H9 (cell line): ENCODE measurements around the gene PFKP. TPM values are rescaled to one million over a fixed set of nuclear protein-coding genes. Genes with fewer than 3 reads are reported as not detected.

ENCODE experiments used
- DNase-seq: peaks from one replicate; pipeline ENCODE4 v3.0.0-alpha.2; 2017
- H2AFZ ChIP-seq: one replicate; pipeline ENCODE4 v1.6.1; 2013; ENCODE audit warnings: mild to moderate bottlenecking, low read length, control low read depth, moderate library complexity
- H2AK5ac ChIP-seq: 2 replicates; pipeline ENCODE4 v1.6.1; 2013; ENCODE audit warnings: low read length, control low read depth, mixed read lengths; ENCODE audit not compliant: insufficient read length
- H2BK120ac ChIP-seq: one replicate; pipeline ENCODE4 v1.6.1; 2013; ENCODE audit warnings: low read depth, mild to moderate bottlenecking, low read length, control low read depth, inconsistent platforms; ENCODE audit not compliant: poor library complexity, severe bottlenecking
- H2BK12ac ChIP-seq: 2 replicates; pipeline ENCODE4 v1.6.1; 2013; ENCODE audit warnings: low read length, control low read depth, mixed read lengths, low read depth; ENCODE audit not compliant: insufficient read length
- H2BK15ac ChIP-seq: 2 replicates; pipeline ENCODE4 v1.6.1; 2013; ENCODE audit warnings: low read depth, low read length, control low read depth
- H2BK20ac ChIP-seq: one replicate; pipeline ENCODE4 v1.6.1; 2013; ENCODE audit warnings: low read depth, mild to moderate bottlenecking, low read length, control low read depth, inconsistent platforms; ENCODE audit not compliant: poor library complexity, severe bottlenecking
- H2BK5ac ChIP-seq: 2 replicates; pipeline ENCODE4 v1.6.1; 2013; ENCODE audit warnings: low read length, control low read depth, mixed read lengths; ENCODE audit not compliant: insufficient read length
- H3K14ac ChIP-seq: 2 replicates; pipeline ENCODE4 v1.6.1; 2013; ENCODE audit warnings: low read length, control low read depth; ENCODE audit not compliant: insufficient read depth
- H3K18ac ChIP-seq: 2 replicates; pipeline ENCODE4 v1.6.1; 2013; ENCODE audit warnings: low read depth, mild to moderate bottlenecking, mixed read lengths, low read length, control low read depth; ENCODE audit not compliant: insufficient read length
- H3K23ac ChIP-seq: 2 replicates; pipeline ENCODE4 v1.6.1; 2013; ENCODE audit warnings: low read length, control low read depth, mixed read lengths, low read depth; ENCODE audit not compliant: insufficient read length
- H3K23me2 ChIP-seq: 2 replicates; pipeline ENCODE4 v1.6.1; 2013; ENCODE audit warnings: low read depth, mild to moderate bottlenecking, mixed read lengths, low read length, control low read depth; ENCODE audit not compliant: insufficient read length, poor library complexity, severe bottlenecking
- H3K27ac ChIP-seq: 2 replicates; pipeline ENCODE4 v1.5.1; 2013; ENCODE audit warnings: low read length, control low read depth, mixed read lengths, low read depth; ENCODE audit not compliant: insufficient read length
- H3K27me3 ChIP-seq: 2 replicates; pipeline ENCODE4 v1.6.1; 2013; ENCODE audit warnings: low read length, control low read depth, inconsistent platforms; ENCODE audit not compliant: insufficient read depth
- H3K4ac ChIP-seq: 2 replicates; pipeline ENCODE4 v1.6.1; 2013; ENCODE audit warnings: low read depth, mild to moderate bottlenecking, control low read depth, inconsistent platforms, low read length, moderate library complexity
- H3K4me1 ChIP-seq: 2 replicates; pipeline ENCODE4 v1.6.1; 2013; ENCODE audit warnings: low read length, control low read depth, inconsistent platforms; ENCODE audit not compliant: insufficient read depth
- H3K4me2 ChIP-seq: 2 replicates; pipeline ENCODE4 v1.6.1; 2013; ENCODE audit warnings: low read length, control low read depth, mixed read lengths; ENCODE audit not compliant: insufficient read length, insufficient read depth
- H3K56ac ChIP-seq: 2 replicates; pipeline ENCODE4 v1.6.1; 2013; ENCODE audit warnings: low read depth, mild to moderate bottlenecking, mixed read lengths, low read length, control low read depth; ENCODE audit not compliant: insufficient read length
- H3K79me1 ChIP-seq: 2 replicates; pipeline ENCODE4 v1.6.1; 2013; ENCODE audit warnings: low read depth, mild to moderate bottlenecking, moderate library complexity, low read length, control low read depth, inconsistent platforms; ENCODE audit not compliant: insufficient read depth, poor library complexity, severe bottlenecking
- H3K79me2 ChIP-seq: 2 replicates; pipeline ENCODE4 v1.6.1; 2013; ENCODE audit warnings: low read length, control low read depth, inconsistent platforms; ENCODE audit not compliant: insufficient read depth
- H3K9ac ChIP-seq: 2 replicates; pipeline ENCODE4 v1.6.1; 2013; ENCODE audit warnings: low read length, control low read depth, mixed read lengths; ENCODE audit not compliant: insufficient read length; ENCODE audit errors: extremely low read depth
- H3K9me3 ChIP-seq: one replicate; pipeline ENCODE4 v1.6.1; 2013; ENCODE audit warnings: low read depth, low read length, inconsistent platforms; ENCODE audit not compliant: control insufficient read depth
- H3T11ph ChIP-seq: one replicate; pipeline ENCODE4 v1.6.1; 2013; ENCODE audit warnings: mild to moderate bottlenecking, low read length, control low read depth, inconsistent platforms
- H4K20me1 ChIP-seq: one replicate; pipeline ENCODE4 v1.6.1; 2013; ENCODE audit not compliant: control insufficient read depth, insufficient read length, insufficient read depth
- H4K5ac ChIP-seq: 2 replicates; pipeline ENCODE4 v1.6.1; 2013; ENCODE audit warnings: low read depth, mild to moderate bottlenecking, mixed read lengths, low read length, control low read depth; ENCODE audit not compliant: insufficient read length
- H4K8ac ChIP-seq: replicated peaks from 2 replicates; pipeline ENCODE4 v1.6.1; 2013; ENCODE audit warnings: low read length, control low read depth, mixed read lengths, low read depth; ENCODE audit not compliant: insufficient read length
- H4K91ac ChIP-seq: 2 replicates; pipeline ENCODE4 v1.6.1; 2013; ENCODE audit warnings: low read depth, mild to moderate bottlenecking, moderate library complexity, mixed read lengths, low read length, control low read depth; ENCODE audit not compliant: insufficient read length
- H3K27ac Mint-ChIP-seq, 3 experiments: 2 replicates in 2 of 3; 3 replicates in 1 of 3; pipeline ENCODE4 v1.8.0; 2020 to 2021; ENCODE audit warnings: mixed read lengths in 3 of 3, mild to moderate bottlenecking in 1 of 3, moderate library complexity in 1 of 3
- H3K27me3 Mint-ChIP-seq: 2 replicates; pipeline ENCODE4 v1.8.0; 2021; ENCODE audit warnings: low read depth, mild to moderate bottlenecking, moderate library complexity, mixed read lengths
- H3K36me3 Mint-ChIP-seq, 3 experiments: 2 replicates in 2 of 3; 3 replicates in 1 of 3; pipeline ENCODE4 v1.8.0; 2020 to 2021; ENCODE audit warnings: low read depth in 3 of 3, mixed read lengths in 3 of 3; ENCODE audit not compliant: insufficient read depth in 1 of 3
- H3K4me1 Mint-ChIP-seq, 2 experiments: 2 replicates each; pipeline ENCODE4 v1.8.0; 2020; ENCODE audit warnings: mixed read lengths in 2 of 2
- H3K4me3 Mint-ChIP-seq, 2 experiments: 2 replicates in 1 of 2; 3 replicates in 1 of 2; pipeline ENCODE4 v1.8.0; 2020 to 2021; ENCODE audit warnings: mild to moderate bottlenecking in 2 of 2, mixed read lengths in 2 of 2, moderate library complexity in 1 of 2
- H3K9me3 Mint-ChIP-seq, 2 experiments: 2 replicates in 1 of 2; 3 replicates in 1 of 2; pipeline ENCODE4 v1.8.0; 2020; ENCODE audit warnings: mild to moderate bottlenecking in 2 of 2, mixed read lengths in 2 of 2, moderate library complexity in 1 of 2
- CTCF ChIP-seq: fragments of 200-600 bp; sonication (generic); conservative IDR thresholded peaks from 3 replicates; pipeline ENCODE4 v1.8.0; 2021; ENCODE audit warnings: antibody characterized with exemption, mild to moderate bottlenecking
- WGBS: extraction: QIAGEN DNeasy Blood & Tissue Kit; methylation state at CpG from one replicate; pipeline ENCODE4 v1.1.7; 2013; ENCODE audit warnings: missing lambda C conversion rate, low lambda C conversion rate, mixed read lengths; ENCODE audit not compliant: insufficient read length; ENCODE audit errors: extremely low coverage; 5-methylcytosine and 5-hydroxymethylcytosine counted together
- total RNA-seq: library from RNA; stranded (reverse); gene quantifications from 2 replicates; pipeline ENCODE4 v1.2.1, GENCODE V29; 2021

Gene PFKP
- total RNA-seq, 1 experiment from 2014 or later, result 145 TPM

- Histone ChIP-seq H3K27ac (no peak overlapping the region), H2BK12ac (no peak overlapping the region), H3K4me2 (no peak overlapping the region), H4K20me1 (no peaks in the 10 kb centered on the region), H2BK5ac (no peak overlapping the region), H4K5ac (no peak overlapping the region), H2AFZ (no peak overlapping the region), H2BK120ac (no peak overlapping the region), H3T11ph (no peak overlapping the region), H2BK20ac (no peak overlapping the region), H3K4ac (no peak overlapping the region), H3K4me1 (no peaks in the 10 kb centered on the region; the same call in 1 of the 2 replicates), H3K56ac (no peak overlapping the region), H4K8ac (no peak overlapping the region), H3K9me3 (no peaks in the 10 kb centered on the region), H3K9ac (no peak overlapping the region), H2BK15ac (no peak overlapping the region), H3K79me1 (no peaks in the 10 kb centered on the region), H3K79me2 (no peaks in the 10 kb centered on the region; the same call in 1 of the 2 replicates), H2AK5ac (no peak overlapping the region), H3K23ac (no peak overlapping the region), H3K18ac (no peak overlapping the region), H3K14ac (no peak overlapping the region), H4K91ac (no peak overlapping the region), H3K27me3 (no peaks in the 10 kb centered on the region), H3K23me2 (no peaks in the 10 kb centered on the region)
- TF ChIP-seq CTCF, result no peak
- Mint-ChIP-seq H3K4me1 (peaks cover 7 to 13% of the 10 kb centered on the region in 2 experiments), H3K36me3 (peaks cover 53 to 86% (median 82%) of the 10 kb centered on the region in 3 experiments), H3K27me3 (no peaks in the 10 kb centered on the region; the same call in 1 of the 2 replicates), H3K4me3 (no peak overlapping the region), H3K27ac (peak overlapping the region in 1 of 3 experiments; percentile 90; a peak in 2 of 7 replicates), H3K9me3 (no peaks in the 10 kb centered on the region)
- no peak for DNase-seq
- WGBS, result no CpG with 5 or more reads among the region's 30 CpGs
Observed at GRCh38 chr10:3103646-3104045, 36.3 kb downstream of the PFKP start.
